ENCODE data around the gene SMAD7.

DNA sequence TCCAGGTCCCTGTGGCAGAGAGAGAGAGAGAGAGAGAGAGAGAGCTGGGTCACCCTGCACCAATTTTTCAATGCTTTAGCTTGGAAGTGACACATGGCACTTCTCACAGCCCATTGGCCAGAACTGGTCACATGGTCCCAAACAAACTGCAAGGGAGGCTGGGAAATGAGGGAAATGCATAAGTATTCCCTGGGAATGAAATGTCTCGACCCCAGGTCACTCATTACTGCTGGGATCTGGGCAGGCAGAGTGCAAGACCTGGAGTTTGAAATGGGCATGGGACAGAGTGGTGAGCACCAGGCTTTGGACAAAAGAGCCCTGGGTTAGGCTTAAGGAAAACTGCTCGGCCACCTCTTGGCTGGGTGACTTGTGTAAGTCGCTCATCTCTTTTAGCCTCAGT, 37.0 kb downstream of the SMAD7 start:
- TF ChIP-seq, protein P1, sequence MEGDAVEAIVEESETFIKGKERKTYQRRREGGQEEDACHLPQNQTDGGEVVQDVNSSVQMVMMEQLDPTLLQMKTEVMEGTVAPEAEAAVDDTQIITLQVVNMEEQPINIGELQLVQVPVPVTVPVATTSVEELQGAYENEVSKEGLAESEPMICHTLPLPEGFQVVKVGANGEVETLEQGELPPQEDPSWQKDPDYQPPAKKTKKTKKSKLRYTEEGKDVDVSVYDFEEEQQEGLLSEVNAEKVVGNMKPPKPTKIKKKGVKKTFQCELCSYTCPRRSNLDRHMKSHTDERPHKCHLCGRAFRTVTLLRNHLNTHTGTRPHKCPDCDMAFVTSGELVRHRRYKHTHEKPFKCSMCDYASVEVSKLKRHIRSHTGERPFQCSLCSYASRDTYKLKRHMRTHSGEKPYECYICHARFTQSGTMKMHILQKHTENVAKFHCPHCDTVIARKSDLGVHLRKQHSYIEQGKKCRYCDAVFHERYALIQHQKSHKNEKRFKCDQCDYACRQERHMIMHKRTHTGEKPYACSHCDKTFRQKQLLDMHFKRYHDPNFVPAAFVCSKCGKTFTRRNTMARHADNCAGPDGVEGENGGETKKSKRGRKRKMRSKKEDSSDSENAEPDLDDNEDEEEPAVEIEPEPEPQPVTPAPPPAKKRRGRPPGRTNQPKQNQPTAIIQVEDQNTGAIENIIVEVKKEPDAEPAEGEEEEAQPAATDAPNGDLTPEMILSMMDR (conservative IDR thresholded peaks at IDR 0.05; ENCODE audit: low read length): no peak
- no peak for TF ChIP-seq EZH2phosphoT487 (IDR thresholded peaks at IDR 0.05; ENCODE audit: borderline replicate concordance, low read depth, low read length)

All from OCI-LY7 (cell line).